Effector memory CD4-positive, alpha-beta T cell (primary cell): ENCODE data around the gene HAS3.

Source experiments
- DNase-seq, 3 donors: peaks; one replicate each; pipeline ENCODE4 v3.0.0-alpha.2; 2020
- H3K27ac ChIP-seq: 2 replicates; pipeline ENCODE4 v1.7.0; 2013; ENCODE audit warnings: mild to moderate bottlenecking, low read length, moderate library complexity; ENCODE audit not compliant: insufficient read depth, poor library complexity, severe bottlenecking
- H3K27me3 ChIP-seq: replicated peaks from 2 replicates; pipeline ENCODE4 v1.7.0; 2013; ENCODE audit warnings: mild to moderate bottlenecking, low read length; ENCODE audit not compliant: insufficient read depth, control insufficient read depth, poor library complexity, severe bottlenecking
- H3K36me3 ChIP-seq: 2 replicates; pipeline ENCODE4 v1.7.0; 2013; ENCODE audit warnings: mild to moderate bottlenecking, low read length, moderate library complexity; ENCODE audit not compliant: control insufficient read depth, insufficient read depth
- H3K4me1 ChIP-seq: 2 replicates; pipeline ENCODE4 v1.7.0; 2013; ENCODE audit warnings: low read length, mild to moderate bottlenecking; ENCODE audit not compliant: control insufficient read depth, insufficient read depth, poor library complexity, severe bottlenecking
- H3K4me3 ChIP-seq: 2 replicates; pipeline ENCODE4 v1.7.0; 2013; ENCODE audit warnings: low read length, low read depth, mild to moderate bottlenecking; ENCODE audit not compliant: insufficient read depth, poor library complexity, severe bottlenecking
- H3K9me3 ChIP-seq: 2 replicates; pipeline ENCODE4 v1.7.0; 2013; ENCODE audit warnings: mild to moderate bottlenecking, low read length, moderate library complexity; ENCODE audit not compliant: control insufficient read depth

Gene HAS3

DNA sequence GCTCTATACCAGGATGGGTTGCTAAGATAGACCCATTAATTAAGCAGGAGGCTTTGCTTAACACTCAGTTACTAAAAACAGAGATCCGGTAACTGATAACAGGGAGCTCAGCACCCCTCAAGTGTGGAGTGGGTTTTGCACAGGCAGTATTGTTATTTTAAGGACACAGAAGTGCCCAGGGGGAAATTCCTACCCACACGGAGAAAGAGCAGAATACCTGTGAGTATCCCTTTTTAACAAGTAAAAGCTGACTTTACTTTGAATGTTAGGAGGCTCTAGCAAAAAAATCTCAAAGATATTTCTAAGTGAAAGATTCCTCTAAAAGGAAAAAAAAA, 32.8 kb upstream of the HAS3 start:
- Histone ChIP-seq H3K4me3 (no peak overlapping the region), H3K27ac (no peak overlapping the region), H3K9me3 (no peaks in the 10 kb centered on the region), H3K36me3 (no peaks in the 10 kb centered on the region), H3K27me3 (no peaks in the 10 kb centered on the region), H3K4me1 (no peaks in the 10 kb centered on the region)
- no peak for DNase-seq

DNA sequence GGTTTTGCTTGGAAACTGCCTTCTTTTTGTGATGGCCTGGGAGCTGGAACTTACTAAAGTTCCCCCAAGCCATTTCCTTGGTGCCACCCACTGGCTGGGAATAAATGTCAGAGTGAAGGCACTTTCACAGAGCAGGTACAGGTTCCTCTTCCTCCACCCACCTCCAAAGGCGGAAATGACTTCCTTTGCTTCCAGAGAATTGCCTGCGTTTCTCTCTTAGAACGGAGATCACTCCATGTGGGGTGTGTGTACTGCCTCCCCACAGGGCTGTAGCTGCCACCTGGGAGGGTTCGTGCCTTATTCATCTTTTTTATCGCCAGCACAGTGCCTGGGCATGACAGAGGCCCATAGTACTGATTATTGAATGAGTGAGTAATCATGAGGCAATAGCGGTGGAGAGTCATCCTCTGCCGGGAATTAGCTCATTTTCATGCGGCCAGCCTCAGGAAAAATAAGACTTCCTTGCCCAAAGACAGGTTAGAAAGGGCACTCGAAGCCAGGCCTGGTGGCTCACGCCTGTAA, 32.2 kb upstream of the HAS3 start:
- Histone ChIP-seq H3K36me3 (no peaks in the 10 kb centered on the region), H3K9me3 (no peaks in the 10 kb centered on the region), H3K27ac (no peak overlapping the region)

DNA sequence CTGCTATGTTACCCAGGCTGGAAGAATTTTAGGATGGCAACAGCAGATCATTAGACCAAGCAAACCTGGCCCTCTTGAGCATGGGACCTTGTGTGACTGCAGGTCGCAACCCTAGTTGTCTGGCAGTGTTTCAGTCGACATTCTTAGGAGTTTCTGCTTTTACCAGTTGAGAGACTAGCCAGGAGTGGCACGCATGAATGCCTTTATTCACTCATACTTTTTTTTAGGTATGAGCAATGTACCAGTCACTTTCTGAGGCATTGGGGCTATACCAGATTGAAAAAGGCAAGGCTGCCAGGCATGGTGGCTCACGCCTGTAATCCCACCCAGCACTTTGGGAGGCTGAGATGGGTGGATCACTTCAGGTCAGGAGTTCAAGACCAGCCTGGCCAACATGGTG, 28.2 kb upstream of the HAS3 start:
- H3K27ac ChIP-seq: no peak overlapping the region
- H3K9me3 ChIP-seq: no peaks in the 10 kb centered on the region
- no peak overlapping the region for H3K4me3 ChIP-seq
- no peaks in the 10 kb centered on the region for H3K36me3 ChIP-seq
- no peaks in the 10 kb centered on the region for H3K4me1 ChIP-seq
- no peak for DNase-seq
- no peaks in the 10 kb centered on the region for H3K27me3 ChIP-seq

More for the DNA sequence above, 32.2 kb upstream of the HAS3 start:
- Histone ChIP-seq H3K4me1 (no peaks in the 10 kb centered on the region), H3K4me3 (no peak overlapping the region), H3K27me3 (no peaks in the 10 kb centered on the region)
- no peak for DNase-seq

DNA sequence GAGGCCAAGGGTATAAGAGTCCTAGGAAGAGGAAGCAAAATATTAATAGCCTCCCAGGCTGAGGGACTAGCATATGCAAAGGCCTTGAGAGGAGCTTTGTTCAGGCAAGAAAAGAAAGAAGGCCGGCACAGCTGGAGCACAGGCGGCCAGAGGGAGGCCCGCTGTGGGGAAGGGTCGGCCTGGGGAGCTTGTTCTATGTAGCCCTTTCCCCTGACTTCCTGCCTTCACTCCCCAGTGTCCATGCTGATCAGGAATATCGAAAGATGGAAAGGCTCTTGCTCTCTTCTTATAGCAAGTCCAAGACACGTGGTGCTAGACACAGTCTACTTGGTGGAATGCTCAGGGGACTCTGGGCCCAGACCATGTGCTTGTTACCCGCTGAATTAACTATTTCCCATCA, 27.4 kb upstream of the HAS3 start:
- no peaks in the 10 kb centered on the region for H3K9me3 ChIP-seq
- DNase-seq: no peak
- H3K27me3 ChIP-seq: no peaks in the 10 kb centered on the region
- H3K36me3 ChIP-seq: no peaks in the 10 kb centered on the region
- no peaks in the 10 kb centered on the region for H3K4me1 ChIP-seq
- no peak overlapping the region for H3K4me3 ChIP-seq
- no peak overlapping the region for H3K27ac ChIP-seq

DNA sequence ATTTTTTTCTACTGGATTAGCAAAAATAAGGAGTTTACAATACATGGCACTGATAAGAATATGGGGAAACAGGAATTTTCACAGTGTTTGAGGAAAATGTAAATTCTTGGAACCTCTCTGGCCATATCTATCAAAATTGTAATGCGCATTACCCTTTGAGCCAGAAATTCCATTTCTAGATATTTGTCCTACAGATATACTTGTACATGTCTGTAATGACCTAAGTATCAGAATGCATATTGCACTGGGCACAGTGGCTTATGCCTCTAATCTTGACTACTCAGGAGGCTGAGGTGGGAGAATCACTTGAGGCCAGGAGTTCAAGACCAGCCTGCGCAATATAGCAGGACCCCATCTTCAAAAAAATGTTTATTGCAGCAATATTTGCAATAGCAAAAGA, 25.8 kb upstream of the HAS3 start:
- Histone ChIP-seq H3K36me3 (no peaks in the 10 kb centered on the region), H3K4me3 (no peak overlapping the region), H3K4me1 (no peaks in the 10 kb centered on the region), H3K9me3 (no peaks in the 10 kb centered on the region), H3K27me3 (no peaks in the 10 kb centered on the region), H3K27ac (no peak overlapping the region)
- no peak for DNase-seq

DNA sequence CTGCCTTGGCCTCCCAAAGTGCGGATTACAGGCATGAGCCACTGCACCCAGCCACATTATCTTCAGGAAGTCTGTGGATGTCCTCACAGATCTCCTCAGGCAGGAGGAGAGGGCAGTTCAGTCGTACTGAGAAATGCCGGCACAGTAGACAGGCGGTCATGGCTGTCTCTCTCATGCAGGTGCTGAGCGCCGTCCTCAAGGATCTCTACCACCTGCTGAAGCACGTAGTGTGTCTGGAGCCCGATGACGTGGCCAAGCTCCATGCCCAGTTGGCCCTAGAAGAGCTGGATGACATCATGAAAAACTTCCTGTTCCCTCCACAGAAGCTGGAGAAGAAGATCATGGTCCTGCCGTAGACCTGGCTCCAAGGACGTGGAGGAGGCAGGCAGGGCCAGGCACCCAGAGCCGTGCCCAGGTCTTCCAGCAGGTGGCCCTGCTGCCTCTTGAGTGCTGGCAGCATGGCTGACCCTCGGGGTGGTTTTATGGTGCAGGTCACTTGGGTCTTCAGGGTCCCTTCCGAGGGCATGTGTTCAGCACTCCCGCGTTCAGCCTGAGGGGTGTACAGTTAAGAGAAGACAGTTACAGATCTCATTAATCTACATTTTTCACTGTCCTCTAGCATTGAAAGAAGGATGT, 22.0 kb upstream of the HAS3 start:
- H3K27me3 ChIP-seq: no peaks in the 10 kb centered on the region
- no peak for DNase-seq

DNA sequence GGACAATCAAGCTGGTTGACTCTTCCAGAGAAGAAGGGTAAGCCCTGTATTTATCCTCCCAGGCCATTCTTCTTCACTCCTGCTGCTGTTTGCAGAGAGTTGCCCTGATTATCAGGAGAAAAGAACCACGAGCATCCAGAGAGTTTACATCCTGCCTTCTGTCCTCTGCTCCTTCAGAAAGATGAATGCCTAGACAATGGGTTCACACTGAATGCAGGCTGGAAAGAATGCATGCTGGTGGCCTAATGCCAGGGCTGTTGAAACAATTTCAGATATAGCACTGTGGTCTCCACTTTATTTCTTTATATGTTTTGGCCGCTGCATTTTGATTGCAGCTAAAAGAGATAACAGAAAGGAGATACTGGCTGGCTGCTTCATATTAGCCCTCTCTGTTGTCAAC, 21.2 kb upstream of the HAS3 start:
- no peak overlapping the region for H3K4me3 ChIP-seq
- H3K9me3 ChIP-seq: no peaks in the 10 kb centered on the region
- no peaks in the 10 kb centered on the region for H3K27me3 ChIP-seq
- H3K4me1 ChIP-seq: no peaks in the 10 kb centered on the region
- H3K36me3 ChIP-seq: no peaks in the 10 kb centered on the region
- no peak overlapping the region for H3K27ac ChIP-seq
- DNase-seq: no peak

More for the DNA sequence above, 22.0 kb upstream of the HAS3 start:
- no peaks in the 10 kb centered on the region for H3K9me3 ChIP-seq
- no peak overlapping the region for H3K27ac ChIP-seq
- no peaks in the 10 kb centered on the region for H3K36me3 ChIP-seq
- no peaks in the 10 kb centered on the region for H3K4me1 ChIP-seq
- H3K4me3 ChIP-seq: no peak overlapping the region

DNA sequence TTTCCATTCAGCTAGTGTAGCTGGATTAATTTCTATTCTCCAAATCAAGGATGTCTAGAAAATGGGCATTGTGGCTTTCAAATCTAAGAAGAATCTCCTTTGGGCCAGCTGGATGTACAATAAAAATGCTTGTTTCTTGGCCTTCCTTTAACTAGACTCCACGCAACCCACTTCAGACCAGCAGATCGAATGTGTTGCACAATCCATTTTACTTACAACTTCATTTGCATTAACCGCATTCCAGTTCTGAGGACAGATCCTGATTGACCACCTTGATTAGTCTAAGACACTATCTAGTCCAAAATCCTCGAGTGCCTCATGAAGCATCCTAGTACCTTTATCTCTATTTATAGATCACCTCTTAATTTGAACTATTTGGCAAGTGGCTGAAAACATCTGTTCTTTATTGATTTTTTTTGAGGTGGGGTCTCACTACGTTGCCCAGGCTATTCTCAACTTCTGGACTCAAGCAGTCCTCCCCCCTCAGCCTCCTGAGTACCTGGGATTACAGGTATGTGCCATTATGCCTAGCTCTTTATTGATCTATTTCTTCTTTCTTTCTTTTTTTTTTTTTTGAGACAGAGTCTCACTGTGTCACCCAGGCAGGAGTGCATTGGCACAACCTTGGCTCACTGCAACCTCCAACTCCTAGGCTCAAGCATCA, 20.3 kb upstream of the HAS3 start:
- Histone ChIP-seq H3K27ac (no peak overlapping the region), H3K4me1 (no peaks in the 10 kb centered on the region), H3K27me3 (no peaks in the 10 kb centered on the region), H3K36me3 (no peaks in the 10 kb centered on the region), H3K9me3 (no peaks in the 10 kb centered on the region), H3K4me3 (no peak overlapping the region)
- no peak for DNase-seq

DNA sequence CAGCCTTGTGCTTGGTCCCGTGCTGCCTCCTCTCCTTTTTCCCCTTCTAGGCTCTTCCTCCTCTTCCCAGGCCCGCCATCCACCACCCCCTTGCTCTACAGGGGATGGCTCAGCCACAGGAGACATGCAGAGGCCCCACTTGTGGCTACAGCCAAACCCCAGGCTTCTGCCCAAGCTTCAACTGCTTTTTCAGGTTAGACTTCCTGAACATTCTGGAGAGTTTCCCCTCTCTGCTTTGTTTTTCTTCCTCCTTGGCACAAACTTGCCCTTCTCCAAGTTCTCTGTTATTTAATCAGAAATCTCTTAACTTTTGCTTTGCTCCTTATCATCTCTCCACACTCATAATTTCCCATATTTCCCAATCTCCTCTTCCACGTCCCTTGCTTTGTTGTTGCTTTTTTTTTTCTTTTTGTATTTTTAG, 18.3 kb upstream of the HAS3 start:
- no peak overlapping the region for H3K4me3 ChIP-seq
- H3K27me3 ChIP-seq: no peaks in the 10 kb centered on the region
- DNase-seq: no peak
- no peaks in the 10 kb centered on the region for H3K36me3 ChIP-seq
- no peak overlapping the region for H3K27ac ChIP-seq
- H3K9me3 ChIP-seq: no peaks in the 10 kb centered on the region
- no peaks in the 10 kb centered on the region for H3K4me1 ChIP-seq

DNA sequence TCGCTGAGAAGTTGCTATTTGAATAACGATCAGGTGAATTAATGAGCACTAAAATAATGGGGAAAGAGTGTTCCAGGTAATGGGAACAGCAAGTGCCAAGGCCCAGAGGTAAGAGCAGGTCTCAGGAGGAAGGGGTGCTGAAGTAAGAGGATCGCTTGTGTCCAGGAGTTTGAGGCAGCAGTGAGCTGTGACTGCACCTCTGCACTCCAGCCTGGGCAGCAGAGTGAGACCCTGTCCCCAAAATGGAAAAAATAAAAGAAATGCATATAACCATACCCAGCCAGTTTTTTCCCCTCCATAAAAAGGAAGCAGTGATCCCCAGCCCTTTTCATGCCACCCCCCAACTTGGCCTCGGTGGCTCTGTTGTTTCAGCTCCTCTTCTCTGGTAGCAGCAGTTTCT, 16.8 kb upstream of the HAS3 start:
- no peaks in the 10 kb centered on the region for H3K9me3 ChIP-seq
- H3K4me1 ChIP-seq: no peaks in the 10 kb centered on the region
- H3K4me3 ChIP-seq: no peak overlapping the region
- no peaks in the 10 kb centered on the region for H3K36me3 ChIP-seq
- no peak for DNase-seq
- H3K27me3 ChIP-seq: no peaks in the 10 kb centered on the region
- H3K27ac ChIP-seq: no peak overlapping the region
